ENCODE results near the gene CSNK2A1. TPM values are rescaled to one million over a fixed set of nuclear protein-coding genes. Genes with fewer than 3 reads are reported as not detected.

CSNK2A1 gene
- total RNA-seq, 1 donor from 2014 or later = 214 TPM

DNA sequence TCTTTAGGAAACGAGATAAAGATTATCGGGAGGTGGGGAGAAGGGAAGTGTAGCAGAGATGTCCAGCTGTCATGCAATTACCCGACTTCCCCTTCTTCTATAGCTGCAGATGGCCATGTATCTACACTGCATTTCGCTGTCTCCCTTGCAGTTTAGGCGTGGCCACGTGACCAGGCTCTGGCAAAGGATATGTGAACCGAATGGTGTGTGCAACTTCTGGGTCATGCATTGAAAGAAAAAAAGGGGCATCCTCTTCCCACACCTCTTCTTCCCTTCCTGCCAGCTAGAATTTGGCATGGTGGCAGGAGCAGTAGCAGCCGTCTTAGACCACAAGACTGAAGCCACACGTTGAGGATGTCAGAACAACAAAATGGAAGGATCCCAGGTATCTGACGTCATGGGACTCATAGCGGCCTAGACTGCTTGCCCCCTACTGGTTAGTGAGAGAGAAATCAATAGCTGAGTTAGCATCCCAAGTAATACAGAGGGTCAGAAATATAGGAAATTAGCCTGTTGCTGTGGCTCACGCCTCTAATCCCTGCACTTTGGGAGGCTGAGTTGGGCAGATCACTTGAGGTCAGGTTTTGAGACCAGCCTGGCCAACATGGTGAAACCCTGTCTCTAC lies 33.7 kb upstream of the CSNK2A1 start:
- peaks cover 15% of the 10 kb centered on the region for H3K9me3 Mint-ChIP-seq (ENCODE audit: unreplicated experiment)
- peak overlapping the region; percentile 2 for H3K4me3 Mint-ChIP-seq (ENCODE audit: unreplicated experiment)
- H3K27ac Mint-ChIP-seq (ENCODE audit: unreplicated experiment) = peak overlapping the region; percentile 83
- TF ChIP-seq, protein P1, sequence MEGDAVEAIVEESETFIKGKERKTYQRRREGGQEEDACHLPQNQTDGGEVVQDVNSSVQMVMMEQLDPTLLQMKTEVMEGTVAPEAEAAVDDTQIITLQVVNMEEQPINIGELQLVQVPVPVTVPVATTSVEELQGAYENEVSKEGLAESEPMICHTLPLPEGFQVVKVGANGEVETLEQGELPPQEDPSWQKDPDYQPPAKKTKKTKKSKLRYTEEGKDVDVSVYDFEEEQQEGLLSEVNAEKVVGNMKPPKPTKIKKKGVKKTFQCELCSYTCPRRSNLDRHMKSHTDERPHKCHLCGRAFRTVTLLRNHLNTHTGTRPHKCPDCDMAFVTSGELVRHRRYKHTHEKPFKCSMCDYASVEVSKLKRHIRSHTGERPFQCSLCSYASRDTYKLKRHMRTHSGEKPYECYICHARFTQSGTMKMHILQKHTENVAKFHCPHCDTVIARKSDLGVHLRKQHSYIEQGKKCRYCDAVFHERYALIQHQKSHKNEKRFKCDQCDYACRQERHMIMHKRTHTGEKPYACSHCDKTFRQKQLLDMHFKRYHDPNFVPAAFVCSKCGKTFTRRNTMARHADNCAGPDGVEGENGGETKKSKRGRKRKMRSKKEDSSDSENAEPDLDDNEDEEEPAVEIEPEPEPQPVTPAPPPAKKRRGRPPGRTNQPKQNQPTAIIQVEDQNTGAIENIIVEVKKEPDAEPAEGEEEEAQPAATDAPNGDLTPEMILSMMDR (IDR thresholded peaks at IDR 0.05; ENCODE audit: partially characterized antibody, unreplicated experiment) = peak; percentile 72
- H3K36me3 Mint-ChIP-seq (ENCODE audit: unreplicated experiment) = no peaks in the 10 kb centered on the region
- H3K27me3 Mint-ChIP-seq (ENCODE audit: unreplicated experiment) = peaks cover 6% of the 10 kb centered on the region
- H3K4me1 Mint-ChIP-seq (ENCODE audit: low read depth, unreplicated experiment) = peaks cover 33% of the 10 kb centered on the region
- DNase-seq = peak; percentile 28

DNA sequence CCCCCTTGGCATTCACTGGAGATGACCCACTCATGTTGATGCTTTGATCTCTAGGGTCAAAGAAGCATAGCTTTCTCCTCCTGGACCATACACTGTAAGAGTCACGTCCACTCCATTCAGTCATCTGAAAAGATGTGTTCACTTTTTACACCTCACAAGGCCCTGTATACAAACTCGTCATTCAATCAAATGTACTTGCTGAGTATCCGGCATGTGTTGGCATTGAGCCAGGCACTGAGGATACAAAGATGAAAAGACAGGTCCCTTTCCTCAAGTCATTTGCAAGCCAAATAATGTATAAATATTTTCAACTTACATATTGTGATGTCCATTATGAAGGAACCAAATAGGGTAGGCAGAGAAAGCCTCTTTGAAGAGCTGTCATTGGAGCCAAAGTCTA lies 32.6 kb upstream of the CSNK2A1 start:
- peaks cover 16% of the 10 kb centered on the region for H3K9me3 Mint-ChIP-seq (ENCODE audit: unreplicated experiment)
- DNase-seq = no peak
- TF ChIP-seq, protein P1 (IDR thresholded peaks at IDR 0.05; ENCODE audit: partially characterized antibody, unreplicated experiment) = no peak
- no peaks in the 10 kb centered on the region for H3K36me3 Mint-ChIP-seq (ENCODE audit: unreplicated experiment)
- H3K4me1 Mint-ChIP-seq (ENCODE audit: low read depth, unreplicated experiment) = peaks cover 37% of the 10 kb centered on the region
- no peak overlapping the region for H3K27ac Mint-ChIP-seq (ENCODE audit: unreplicated experiment)
- H3K27me3 Mint-ChIP-seq (ENCODE audit: unreplicated experiment) = peaks cover 7% of the 10 kb centered on the region
- H3K4me3 Mint-ChIP-seq (ENCODE audit: unreplicated experiment) = no peak overlapping the region

DNA sequence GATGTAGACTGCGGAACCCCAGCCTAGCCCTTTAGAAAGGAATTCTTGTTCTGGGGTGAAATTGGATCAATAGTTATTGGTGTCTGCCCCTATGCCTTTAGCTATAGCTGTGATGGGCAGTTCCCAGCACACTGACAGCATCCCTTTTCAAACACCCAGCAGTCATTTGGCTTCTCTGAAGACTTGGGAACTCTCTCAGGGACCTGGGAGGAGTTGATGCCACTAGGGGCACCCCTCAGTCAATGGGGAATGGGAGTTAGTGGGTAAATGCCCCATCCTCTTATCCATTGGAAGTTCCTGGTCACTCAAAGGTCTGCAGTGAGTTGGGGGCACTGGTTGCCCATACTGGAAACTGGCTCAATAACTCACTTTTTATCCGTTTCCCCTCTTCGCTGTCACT lies 31.6 kb upstream of the CSNK2A1 start:
- no peaks in the 10 kb centered on the region for H3K36me3 Mint-ChIP-seq (ENCODE audit: unreplicated experiment)
- H3K4me1 Mint-ChIP-seq (ENCODE audit: low read depth, unreplicated experiment) = peaks cover 37% of the 10 kb centered on the region
- no peak for DNase-seq
- H3K9me3 Mint-ChIP-seq (ENCODE audit: unreplicated experiment) = peaks cover 16% of the 10 kb centered on the region
- TF ChIP-seq, protein P1 (IDR thresholded peaks at IDR 0.05; ENCODE audit: partially characterized antibody, unreplicated experiment) = no peak
- H3K4me3 Mint-ChIP-seq (ENCODE audit: unreplicated experiment) = no peak overlapping the region
- H3K27ac Mint-ChIP-seq (ENCODE audit: unreplicated experiment) = no peak overlapping the region
- peaks cover 7% of the 10 kb centered on the region for H3K27me3 Mint-ChIP-seq (ENCODE audit: unreplicated experiment)

DNA sequence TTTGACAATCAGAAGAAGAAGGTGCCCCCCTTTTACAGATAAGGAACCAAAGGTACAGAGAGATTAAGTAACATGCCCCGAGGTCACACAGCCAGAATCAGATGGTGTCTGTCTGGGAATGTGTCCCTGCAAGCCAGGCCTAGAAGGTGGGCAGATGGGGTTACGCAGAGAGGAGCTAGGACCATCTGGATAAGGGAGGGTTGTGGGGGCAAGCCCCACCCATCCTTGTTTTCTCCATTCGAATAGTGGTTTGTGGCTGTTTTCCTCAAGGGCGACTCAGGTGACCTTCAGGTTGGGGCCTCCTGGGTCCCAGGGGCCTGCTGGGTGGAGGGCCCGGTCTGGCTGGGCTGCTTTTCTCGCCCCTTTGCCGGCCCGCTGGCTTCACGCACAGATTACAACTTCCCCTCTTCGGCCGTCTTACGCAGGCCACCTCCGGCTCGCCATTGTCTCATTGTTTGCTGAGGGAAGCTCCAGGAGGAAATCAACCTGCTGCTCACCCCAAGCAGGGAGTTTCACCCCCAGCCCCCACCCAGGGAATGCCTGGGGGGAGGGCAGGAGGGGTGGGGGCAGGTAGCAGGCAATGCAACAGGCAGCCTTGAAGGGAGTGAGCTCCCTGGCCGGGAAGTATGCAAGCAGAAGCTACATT lies 30.8 kb upstream of the CSNK2A1 start:
- H3K36me3 Mint-ChIP-seq (ENCODE audit: unreplicated experiment) = no peaks in the 10 kb centered on the region
- DNase-seq = peak; percentile 40
- H3K27ac Mint-ChIP-seq (ENCODE audit: unreplicated experiment) = no peak overlapping the region
- TF ChIP-seq, protein P1 (IDR thresholded peaks at IDR 0.05; ENCODE audit: partially characterized antibody, unreplicated experiment) = no peak
- peak overlapping the region; percentile 52 for H3K4me3 Mint-ChIP-seq (ENCODE audit: unreplicated experiment)
- H3K27me3 Mint-ChIP-seq (ENCODE audit: unreplicated experiment) = peaks cover 7% of the 10 kb centered on the region
- H3K4me1 Mint-ChIP-seq (ENCODE audit: low read depth, unreplicated experiment) = peaks cover 37% of the 10 kb centered on the region
- peaks cover 16% of the 10 kb centered on the region for H3K9me3 Mint-ChIP-seq (ENCODE audit: unreplicated experiment)
